Thyroid gland (tissue), 4 donors: ENCODE data around the gene SOWAHC.

Experiments used
- CTCF ChIP-seq, 6 experiments: fragments of 200-600 bp in 3 of 6; fragments of 450-650 bp in 3 of 6; sonication (generic) in 3 of 6; IDR thresholded peaks; one replicate each; pipeline ENCODE4 v1.5.1; 2016 to 2019; ENCODE audit warnings: antibody characterized with exemption in 6 of 6, mild to moderate bottlenecking in 2 of 6, inconsistent platforms in 1 of 6, moderate library complexity in 1 of 6
- POLR2A ChIP-seq, 2 donors: fragments of 450-650 bp; IDR thresholded peaks; one replicate each; pipeline ENCODE4 v1.6.1; 2017; ENCODE audit warnings: antibody characterized with exemption in 2 of 2, mild to moderate bottlenecking in 2 of 2, moderate library complexity in 1 of 2

- TF ChIP-seq CTCF (IDR thresholded peaks at IDR 0.05) (no peak), POLR2A (IDR thresholded peaks at IDR 0.05) (no peak)
Measured at GRCh38 chr2:109663721-109664120, 49.6 kb downstream of the SOWAHC start.
